ENCODE results near the gene FREM2. TPM values are rescaled to one million over a fixed set of nuclear protein-coding genes. Genes with fewer than 3 reads are reported as not detected.

The FREM2 gene
- total RNA-seq, 1 donor from 2014 or later = 4.6 TPM

DNA sequence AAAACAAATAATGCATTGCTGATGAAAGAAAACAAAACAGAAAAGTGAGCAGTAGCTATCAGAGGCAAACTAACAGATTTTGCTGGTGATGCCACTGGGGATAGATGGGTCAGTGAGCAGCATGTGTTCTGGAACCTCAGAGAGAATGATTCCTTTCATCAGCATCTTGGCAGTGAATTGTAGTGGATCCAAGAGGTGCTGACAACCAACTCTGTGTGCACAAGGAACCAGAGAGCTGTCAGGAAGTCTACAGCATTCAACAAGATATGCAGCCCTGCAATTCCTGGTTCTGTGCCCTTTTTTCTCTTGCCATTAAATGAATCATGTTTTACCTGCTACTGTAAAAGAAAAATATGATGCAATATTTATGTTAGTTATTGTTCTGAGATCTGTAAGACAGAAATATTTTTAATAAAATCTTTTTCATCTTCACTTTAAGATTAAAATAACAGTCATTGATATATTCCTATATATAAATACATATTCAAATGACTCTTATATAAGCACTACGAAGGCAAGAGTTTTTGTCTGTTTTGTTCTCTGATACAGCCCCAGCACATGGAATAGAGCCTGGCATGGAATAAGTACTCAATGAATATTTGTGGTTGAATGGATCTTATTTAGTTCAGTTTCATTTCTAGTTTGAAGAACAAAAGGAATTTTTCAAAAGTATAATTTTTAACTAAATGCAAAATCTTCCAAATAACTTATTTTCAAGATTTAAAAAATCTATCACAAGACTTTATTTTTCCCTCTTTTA is 80.8 kb downstream of the FREM2 start:
- no peak overlapping the region for H3K27ac Mint-ChIP-seq (ENCODE audit: unreplicated experiment)
- DNase-seq (ENCODE audit: low spot score) = no peak
- peaks cover 4% of the 10 kb centered on the region for H3K4me1 Mint-ChIP-seq (ENCODE audit: unreplicated experiment)
- no peaks in the 10 kb centered on the region for H3K9me3 Mint-ChIP-seq (ENCODE audit: unreplicated experiment)
- TF ChIP-seq, protein P1, sequence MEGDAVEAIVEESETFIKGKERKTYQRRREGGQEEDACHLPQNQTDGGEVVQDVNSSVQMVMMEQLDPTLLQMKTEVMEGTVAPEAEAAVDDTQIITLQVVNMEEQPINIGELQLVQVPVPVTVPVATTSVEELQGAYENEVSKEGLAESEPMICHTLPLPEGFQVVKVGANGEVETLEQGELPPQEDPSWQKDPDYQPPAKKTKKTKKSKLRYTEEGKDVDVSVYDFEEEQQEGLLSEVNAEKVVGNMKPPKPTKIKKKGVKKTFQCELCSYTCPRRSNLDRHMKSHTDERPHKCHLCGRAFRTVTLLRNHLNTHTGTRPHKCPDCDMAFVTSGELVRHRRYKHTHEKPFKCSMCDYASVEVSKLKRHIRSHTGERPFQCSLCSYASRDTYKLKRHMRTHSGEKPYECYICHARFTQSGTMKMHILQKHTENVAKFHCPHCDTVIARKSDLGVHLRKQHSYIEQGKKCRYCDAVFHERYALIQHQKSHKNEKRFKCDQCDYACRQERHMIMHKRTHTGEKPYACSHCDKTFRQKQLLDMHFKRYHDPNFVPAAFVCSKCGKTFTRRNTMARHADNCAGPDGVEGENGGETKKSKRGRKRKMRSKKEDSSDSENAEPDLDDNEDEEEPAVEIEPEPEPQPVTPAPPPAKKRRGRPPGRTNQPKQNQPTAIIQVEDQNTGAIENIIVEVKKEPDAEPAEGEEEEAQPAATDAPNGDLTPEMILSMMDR (IDR thresholded peaks at IDR 0.05; ENCODE audit: unreplicated experiment) = no peak
- H3K27me3 Mint-ChIP-seq (ENCODE audit: unreplicated experiment) = no peaks in the 10 kb centered on the region
- no peaks in the 10 kb centered on the region for H3K36me3 Mint-ChIP-seq (ENCODE audit: low read depth, unreplicated experiment)
- no peak overlapping the region for H3K4me3 Mint-ChIP-seq (ENCODE audit: unreplicated experiment)

DNA sequence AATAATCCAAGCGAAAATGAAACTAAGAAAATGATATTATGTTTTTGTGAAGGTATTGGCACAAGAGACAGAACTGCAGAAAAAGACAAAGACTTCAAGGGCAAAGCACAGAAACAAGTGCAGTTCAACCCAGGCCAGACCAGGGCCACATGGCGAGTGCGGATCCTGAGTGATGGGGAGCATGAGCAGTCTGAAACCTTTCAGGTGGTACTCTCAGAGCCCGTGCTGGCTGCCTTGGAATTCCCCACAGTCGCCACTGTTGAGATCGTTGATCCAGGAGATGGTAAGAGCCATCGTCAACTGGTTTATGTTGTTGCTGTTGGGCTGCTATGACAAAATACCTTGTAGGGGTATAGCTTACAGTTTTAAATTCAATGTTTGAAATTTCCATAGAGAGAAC is 82.6 kb downstream of the FREM2 start:
- Mint-ChIP-seq H3K4me1 (ENCODE audit: unreplicated experiment) (no peaks in the 10 kb centered on the region), H3K4me3 (ENCODE audit: unreplicated experiment) (no peak overlapping the region), H3K9me3 (ENCODE audit: unreplicated experiment) (no peaks in the 10 kb centered on the region), H3K27me3 (ENCODE audit: unreplicated experiment) (no peaks in the 10 kb centered on the region), H3K27ac (ENCODE audit: unreplicated experiment) (no peak overlapping the region), H3K36me3 (ENCODE audit: low read depth, unreplicated experiment) (no peaks in the 10 kb centered on the region)
- TF ChIP-seq, protein P1 (IDR thresholded peaks at IDR 0.05; ENCODE audit: unreplicated experiment) = no peak
- no peak for DNase-seq (ENCODE audit: low spot score)

DNA sequence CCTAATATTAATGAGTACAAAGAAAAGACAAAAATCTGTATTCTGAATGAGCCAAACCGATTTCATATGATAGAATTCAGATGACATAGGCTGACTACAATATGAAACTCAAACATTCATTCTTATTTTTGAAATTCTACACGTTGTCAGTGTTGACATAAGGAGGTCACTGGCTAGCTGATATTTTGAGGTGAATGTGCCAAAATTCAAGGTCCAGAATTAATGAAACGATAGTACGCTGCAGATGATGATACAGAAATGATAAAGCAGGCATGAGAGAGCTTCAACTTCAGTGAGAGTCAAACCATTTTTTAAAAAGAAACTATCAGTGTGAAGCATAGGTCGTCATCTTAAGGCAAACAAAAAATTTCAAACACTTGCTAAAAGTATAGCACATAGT is 88.2 kb downstream of the FREM2 start:
- Mint-ChIP-seq H3K27me3 (ENCODE audit: unreplicated experiment) (no peaks in the 10 kb centered on the region), H3K4me3 (ENCODE audit: unreplicated experiment) (no peak overlapping the region), H3K9me3 (ENCODE audit: unreplicated experiment) (no peaks in the 10 kb centered on the region), H3K36me3 (ENCODE audit: low read depth, unreplicated experiment) (no peaks in the 10 kb centered on the region), H3K4me1 (ENCODE audit: unreplicated experiment) (no peaks in the 10 kb centered on the region), H3K27ac (ENCODE audit: unreplicated experiment) (no peak overlapping the region)
- TF ChIP-seq, protein P1 (IDR thresholded peaks at IDR 0.05; ENCODE audit: unreplicated experiment) = no peak
- DNase-seq (ENCODE audit: low spot score) = no peak

DNA sequence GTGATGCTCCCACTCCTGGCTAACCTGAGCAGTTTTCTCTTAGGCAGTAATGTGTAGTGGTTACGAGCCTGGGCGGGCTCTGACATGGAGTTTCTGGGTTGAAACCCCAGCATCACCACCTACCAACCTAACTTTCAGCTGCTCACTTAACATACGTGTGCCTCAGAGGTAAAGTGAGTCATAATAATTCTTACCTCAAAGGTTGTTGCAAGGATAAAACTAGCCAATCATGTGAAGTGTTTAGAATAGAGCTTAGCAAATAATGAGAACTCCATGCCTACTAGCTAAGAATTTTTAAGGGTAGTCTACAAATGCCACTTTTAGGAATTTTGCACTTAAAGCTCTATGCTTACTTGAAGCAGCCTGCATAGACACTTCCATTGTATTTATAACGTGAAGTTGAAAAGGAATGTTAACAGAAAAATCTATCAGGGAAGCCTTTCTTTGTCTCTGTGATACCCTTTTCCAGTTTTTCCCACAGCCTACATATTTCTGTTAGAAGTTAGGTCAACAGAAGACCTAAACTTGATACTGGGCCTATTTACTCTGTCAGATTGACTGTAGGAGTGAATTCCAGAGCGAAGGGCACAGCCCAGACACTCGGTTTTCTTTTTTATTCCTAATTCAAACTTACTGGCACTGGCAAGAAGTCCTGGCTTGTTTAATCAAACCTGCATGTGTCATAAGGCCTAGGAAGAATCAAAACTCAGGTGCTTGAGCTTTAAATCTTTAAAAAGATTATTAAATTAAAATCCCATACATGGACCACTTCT is 90.7 kb downstream of the FREM2 start:
- no peak for DNase-seq (ENCODE audit: low spot score)
- no peaks in the 10 kb centered on the region for H3K4me1 Mint-ChIP-seq (ENCODE audit: unreplicated experiment)
- no peaks in the 10 kb centered on the region for H3K9me3 Mint-ChIP-seq (ENCODE audit: unreplicated experiment)
- TF ChIP-seq, protein P1 (IDR thresholded peaks at IDR 0.05; ENCODE audit: unreplicated experiment) = no peak
- no peaks in the 10 kb centered on the region for H3K27me3 Mint-ChIP-seq (ENCODE audit: unreplicated experiment)
- no peak overlapping the region for H3K4me3 Mint-ChIP-seq (ENCODE audit: unreplicated experiment)
- no peaks in the 10 kb centered on the region for H3K36me3 Mint-ChIP-seq (ENCODE audit: low read depth, unreplicated experiment)
- H3K27ac Mint-ChIP-seq (ENCODE audit: unreplicated experiment) = no peak overlapping the region

DNA sequence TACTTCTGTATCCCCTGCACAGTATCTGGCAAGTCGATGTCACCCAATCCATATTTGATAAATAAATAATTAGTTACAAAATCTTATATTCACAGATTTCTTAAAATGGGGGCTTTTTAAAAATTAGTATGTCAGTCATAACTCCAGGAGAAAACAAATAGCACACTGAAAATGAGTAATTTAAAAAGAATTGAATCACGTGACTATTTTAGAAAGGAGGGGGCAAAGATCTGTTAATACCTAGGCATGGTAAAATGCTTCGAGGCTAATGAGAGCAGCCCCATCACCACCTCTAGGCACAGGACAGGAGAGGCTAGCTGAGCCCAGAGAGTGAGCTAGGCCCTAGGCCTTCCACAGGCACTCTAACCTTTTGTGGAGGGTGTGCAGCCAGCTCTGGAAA is 94.7 kb downstream of the FREM2 start:
- Mint-ChIP-seq H3K27ac (ENCODE audit: unreplicated experiment) (no peak overlapping the region), H3K4me1 (ENCODE audit: unreplicated experiment) (no peaks in the 10 kb centered on the region), H3K9me3 (ENCODE audit: unreplicated experiment) (no peaks in the 10 kb centered on the region), H3K36me3 (ENCODE audit: low read depth, unreplicated experiment) (no peaks in the 10 kb centered on the region), H3K27me3 (ENCODE audit: unreplicated experiment) (no peaks in the 10 kb centered on the region), H3K4me3 (ENCODE audit: unreplicated experiment) (no peak overlapping the region)
- DNase-seq (ENCODE audit: low spot score) = no peak
- TF ChIP-seq, protein P1 (IDR thresholded peaks at IDR 0.05; ENCODE audit: unreplicated experiment) = no peak

Data from endothelial cell (in vitro differentiated cells).